ENCODE data around the gene CGNL1.

CGNL1 gene

GRCh38 chr15:57375827-57376695 lies at the start of gene CGNL1:
TSS of gene CGNL1 (plus strand) at chr15:57376505. CDS start at chr15:57438000, 61,495 bp downstream.
- in situ Hi-C loops (cut with HindIII; ENCODE audit: low sequenced_read_pairs), result no loop called here

- in situ Hi-C loops (cut with HindIII; ENCODE audit: low sequenced_read_pairs), result loop anchor here (25.0 kb wide), 1 partner anchor 209 kb away; no protein-coding TSS in a partner anchor
These were observed 48.3 kb upstream of the CGNL1 start for GRCh38 chr15:57327985-57328471.

- in situ Hi-C loops (cut with HindIII; ENCODE audit: low sequenced_read_pairs), result loop anchor here (25.0 kb wide), 1 partner anchor 209 kb away; no protein-coding TSS in a partner anchor
These were observed 47.8 kb upstream of the CGNL1 start for GRCh38 chr15:57328479-57328878.

- in situ Hi-C loops (cut with HindIII; ENCODE audit: low sequenced_read_pairs), result loop anchor here (25.0 kb wide), 1 partner anchor 208 kb away; no protein-coding TSS in a partner anchor
These were observed 47.4 kb upstream of the CGNL1 start for GRCh38 chr15:57328897-57329296.

- in situ Hi-C loops (cut with HindIII; ENCODE audit: low sequenced_read_pairs), result loop anchor here (25.0 kb wide), 1 partner anchor 208 kb away; no protein-coding TSS in a partner anchor
These were observed 46.5 kb upstream of the CGNL1 start for GRCh38 chr15:57329582-57330367.

- in situ Hi-C loops (cut with HindIII; ENCODE audit: low sequenced_read_pairs), result loop anchor here (25.0 kb wide), 1 partner anchor 207 kb away; no protein-coding TSS in a partner anchor
These were observed 45.5 kb upstream of the CGNL1 start for GRCh38 chr15:57330619-57331340.

- in situ Hi-C loops (cut with HindIII; ENCODE audit: low sequenced_read_pairs), result loop anchor here (25.0 kb wide), 1 partner anchor 205 kb away; no protein-coding TSS in a partner anchor
These were observed 44.0 kb upstream of the CGNL1 start for GRCh38 chr15:57332326-57332725.

GRCh38 chr15:57333487-57333886 lies 42.8 kb upstream of the CGNL1 start:
- in situ Hi-C loops (cut with HindIII; ENCODE audit: low sequenced_read_pairs), result loop anchor here (25.0 kb wide), 1 partner anchor 204 kb away; no protein-coding TSS in a partner anchor

GRCh38 chr15:57334257-57334656 lies 42.0 kb upstream of the CGNL1 start:
- in situ Hi-C loops (cut with HindIII; ENCODE audit: low sequenced_read_pairs), result loop anchor here (25.0 kb wide), 1 partner anchor 203 kb away; no protein-coding TSS in a partner anchor

- in situ Hi-C loops (cut with HindIII; ENCODE audit: low sequenced_read_pairs), result loop anchor here (25.0 kb wide), 1 partner anchor 202 kb away; no protein-coding TSS in a partner anchor
These were observed 41.0 kb upstream of the CGNL1 start for GRCh38 chr15:57335293-57335715.

GRCh38 chr15:57335719-57336118 lies 40.6 kb upstream of the CGNL1 start:
- in situ Hi-C loops (cut with HindIII; ENCODE audit: low sequenced_read_pairs), result loop anchor here (25.0 kb wide), 1 partner anchor 202 kb away; no protein-coding TSS in a partner anchor

- in situ Hi-C loops (cut with HindIII; ENCODE audit: low sequenced_read_pairs), result loop anchor here (25.0 kb wide), 1 partner anchor 199 kb away; no protein-coding TSS in a partner anchor
These were observed 38.4 kb upstream of the CGNL1 start for GRCh38 chr15:57337868-57338411.

- in situ Hi-C loops (cut with HindIII; ENCODE audit: low sequenced_read_pairs), result loop anchor here (25.0 kb wide), 1 partner anchor 198 kb away; no protein-coding TSS in a partner anchor
These were observed 37.0 kb upstream of the CGNL1 start for GRCh38 chr15:57339321-57339720.

GRCh38 chr15:57340682-57341259 lies 35.5 kb upstream of the CGNL1 start:
- in situ Hi-C loops (cut with HindIII; ENCODE audit: low sequenced_read_pairs), result loop anchor here (25.0 kb wide), 1 partner anchor 197 kb away; no protein-coding TSS in a partner anchor

- in situ Hi-C loops (cut with HindIII; ENCODE audit: low sequenced_read_pairs), result loop anchor here (25.0 kb wide), 1 partner anchor 194 kb away; no protein-coding TSS in a partner anchor
These were observed 33.3 kb upstream of the CGNL1 start for GRCh38 chr15:57343048-57343447.

GRCh38 chr15:57343498-57343897 lies 32.8 kb upstream of the CGNL1 start:
- in situ Hi-C loops (cut with HindIII; ENCODE audit: low sequenced_read_pairs), result loop anchor here (25.0 kb wide), 1 partner anchor 194 kb away; no protein-coding TSS in a partner anchor

- in situ Hi-C loops (cut with HindIII; ENCODE audit: low sequenced_read_pairs), result loop anchor here (25.0 kb wide), 1 partner anchor 193 kb away; no protein-coding TSS in a partner anchor
These were observed 32.0 kb upstream of the CGNL1 start for GRCh38 chr15:57344282-57344681.

- in situ Hi-C loops (cut with HindIII; ENCODE audit: low sequenced_read_pairs), result loop anchor here (25.0 kb wide), 1 partner anchor 192 kb away; no protein-coding TSS in a partner anchor
These were observed 30.7 kb upstream of the CGNL1 start for GRCh38 chr15:57345584-57345983.

GRCh38 chr15:57348081-57348480 lies 28.2 kb upstream of the CGNL1 start:
- in situ Hi-C loops (cut with HindIII; ENCODE audit: low sequenced_read_pairs), result loop anchor here (25.0 kb wide), 1 partner anchor 189 kb away; no protein-coding TSS in a partner anchor

Data from DLD1 (cell line).